ENCODE results near the gene CSTF2T.

The CSTF2T gene

DNA sequence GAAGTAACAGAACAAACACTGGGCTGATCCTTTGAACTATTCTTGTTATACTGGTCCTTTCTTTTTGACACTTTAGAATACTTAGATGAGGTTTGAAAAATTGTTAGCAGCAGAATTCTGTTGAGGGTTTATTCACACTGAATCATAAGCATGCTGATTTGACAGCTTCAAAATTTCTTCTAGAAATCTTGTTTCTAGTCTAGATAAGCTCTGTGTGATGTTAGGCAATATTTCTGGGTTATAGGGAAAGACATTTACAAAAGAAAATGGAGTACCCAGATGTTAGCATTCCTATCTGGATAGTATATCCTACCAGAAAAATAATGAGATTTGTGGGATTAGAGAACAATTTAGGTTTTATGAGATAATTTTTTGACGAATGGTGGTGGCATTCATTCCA, 12.1 kb downstream of the CSTF2T start:
- in situ Hi-C loops (cut with HindIII; ENCODE audit: low pct_unique_long_range_greater_than_20kb, low sequenced_read_pairs): no loop called here
- DNase-seq (ENCODE audit: low read depth in 1 of 2, low spot score in 1 of 2): no peak

DNA sequence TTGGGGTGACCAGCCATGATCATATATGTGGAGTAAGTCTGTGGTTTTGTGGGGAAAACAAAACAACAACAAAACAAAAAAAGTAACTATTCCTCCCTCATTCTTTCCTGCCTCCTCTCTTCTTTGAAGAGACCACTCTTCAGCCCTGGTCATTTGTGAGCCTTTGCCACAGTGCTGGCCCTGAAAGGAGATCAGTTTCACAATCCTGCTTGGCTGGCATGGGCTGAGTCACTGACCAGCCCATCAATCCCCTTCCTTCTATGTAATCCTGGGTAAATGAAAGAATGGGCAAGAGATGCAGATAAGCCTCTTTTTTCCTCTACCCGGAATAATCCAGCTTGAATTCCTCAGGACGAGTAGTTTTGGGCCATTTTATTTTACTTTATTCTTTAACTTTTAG, 13.6 kb downstream of the CSTF2T start:
- in situ Hi-C loops (cut with HindIII; ENCODE audit: low pct_unique_long_range_greater_than_20kb, low sequenced_read_pairs): no loop called here
- no peak for DNase-seq (ENCODE audit: low read depth in 1 of 2, low spot score in 1 of 2)
- no peak for TF ChIP-seq JUND (IDR thresholded peaks at IDR 0.05; ENCODE audit: low read depth)

More for the DNA sequence above, 12.1 kb downstream of the CSTF2T start:
- TF ChIP-seq JUND (IDR thresholded peaks at IDR 0.05; ENCODE audit: low read depth): no peak

DNA sequence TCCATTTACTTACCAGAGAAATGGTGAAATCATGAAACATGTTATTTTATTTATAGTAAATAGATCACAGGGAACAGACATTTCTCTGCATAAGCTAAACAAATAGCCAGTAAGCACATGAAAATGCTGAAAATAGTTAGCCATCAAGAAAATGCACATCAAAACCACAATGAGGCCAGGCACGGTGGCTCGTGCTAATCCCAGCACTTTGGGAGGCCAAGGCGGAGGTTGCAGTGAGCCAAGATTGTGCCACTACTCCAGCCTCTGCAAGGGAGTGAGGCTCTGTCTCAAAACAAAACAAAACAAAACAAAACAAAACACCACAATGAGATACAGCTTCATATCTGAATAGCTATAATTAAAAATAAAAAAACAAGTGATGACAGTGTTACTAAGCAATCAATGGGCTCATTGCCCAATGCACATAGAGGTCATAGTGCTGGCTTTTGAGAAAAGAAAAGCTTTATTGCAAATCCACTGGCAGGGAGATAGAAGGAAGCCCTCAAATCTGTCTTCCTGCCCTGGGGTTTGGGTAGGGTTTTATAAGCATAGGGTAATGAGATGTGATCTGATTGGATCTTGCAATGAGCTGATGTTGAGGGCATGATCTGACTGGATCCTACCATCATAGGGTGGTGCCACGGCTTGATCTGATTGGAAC, 16.2 kb downstream of the CSTF2T start:
- in situ Hi-C loops (cut with HindIII; ENCODE audit: low pct_unique_long_range_greater_than_20kb, low sequenced_read_pairs): no loop called here
- peak in 1 of 2 experiments; percentile 48 for DNase-seq (ENCODE audit: low read depth in 1 of 2, low spot score in 1 of 2)

DNA sequence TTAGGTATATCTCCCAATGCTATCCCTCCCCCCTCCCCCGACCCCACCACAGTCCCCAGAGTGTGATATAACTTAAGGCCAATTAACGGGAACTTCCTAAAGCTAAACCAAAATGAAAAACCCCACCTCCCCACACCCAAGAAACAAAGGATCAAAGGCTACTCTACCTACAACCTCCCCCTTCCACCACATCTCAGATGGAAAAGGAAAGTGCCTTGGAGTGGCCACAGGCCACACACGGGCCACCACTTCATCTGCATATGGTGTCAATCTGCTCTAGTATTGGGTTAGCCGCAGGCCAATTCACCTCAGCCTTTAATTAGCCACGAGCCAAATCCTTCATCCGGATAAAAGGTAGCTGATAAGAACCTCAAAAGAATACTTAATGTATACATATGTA, 19.6 kb downstream of the CSTF2T start:
- in situ Hi-C loops (cut with HindIII; ENCODE audit: low pct_unique_long_range_greater_than_20kb, low sequenced_read_pairs): no loop called here
- DNase-seq (ENCODE audit: low read depth in 1 of 2, low spot score in 1 of 2): no peak
- TF ChIP-seq JUND (IDR thresholded peaks at IDR 0.05; ENCODE audit: low read depth): no peak

More for the DNA sequence above, 16.2 kb downstream of the CSTF2T start:
- TF ChIP-seq JUND (IDR thresholded peaks at IDR 0.05; ENCODE audit: low read depth): no peak

DNA sequence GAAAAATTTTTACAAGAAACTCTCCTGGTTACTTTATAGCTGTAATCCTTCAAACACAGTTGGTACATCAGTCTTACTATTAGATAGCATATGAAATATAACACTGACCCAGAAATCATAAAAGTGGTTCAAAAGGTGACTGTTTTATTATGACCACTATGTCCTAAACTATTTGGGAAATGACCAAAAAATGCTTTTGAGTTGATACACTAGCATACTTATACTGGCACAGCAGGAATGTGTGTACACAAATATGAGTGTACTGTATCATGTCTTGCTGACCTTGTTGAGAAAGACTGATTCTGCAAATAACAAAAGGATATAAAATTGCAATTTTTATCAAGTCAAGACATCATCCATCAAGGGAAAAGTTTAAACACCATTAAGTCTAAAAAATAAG, 24.3 kb downstream of the CSTF2T start:
- in situ Hi-C loops (cut with HindIII; ENCODE audit: low pct_unique_long_range_greater_than_20kb, low sequenced_read_pairs): no loop called here
- DNase-seq (ENCODE audit: low read depth in 1 of 2, low spot score in 1 of 2): no peak
- no peak for TF ChIP-seq JUND (IDR thresholded peaks at IDR 0.05; ENCODE audit: low read depth)

DNA sequence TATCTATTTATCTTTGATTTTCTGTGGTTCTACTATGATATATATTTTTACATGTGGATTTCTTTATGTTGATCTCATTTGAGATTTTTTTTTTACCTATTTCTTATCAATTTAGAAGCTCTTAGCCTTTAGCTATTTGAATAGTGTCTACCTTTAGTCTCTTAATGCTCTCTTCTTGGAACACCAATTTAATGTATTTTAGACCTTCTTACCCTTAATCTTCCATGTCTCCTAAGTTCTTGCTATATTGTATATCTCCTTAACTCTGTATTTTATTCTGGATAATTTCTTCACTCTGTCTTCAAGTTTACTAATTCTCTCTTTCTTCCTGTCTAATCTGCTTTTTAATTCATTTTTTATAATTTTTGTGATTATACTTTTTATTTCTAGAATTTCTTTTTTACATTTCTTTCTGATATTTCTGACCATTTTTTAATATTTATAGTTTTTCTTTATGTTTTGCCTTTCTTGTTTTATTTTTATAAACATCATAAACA, 27.3 kb downstream of the CSTF2T start:
- DNase-seq (ENCODE audit: low read depth in 1 of 2, low spot score in 1 of 2): no peak
- in situ Hi-C loops (cut with HindIII; ENCODE audit: low pct_unique_long_range_greater_than_20kb, low sequenced_read_pairs): no loop called here
- no peak for TF ChIP-seq JUND (IDR thresholded peaks at IDR 0.05; ENCODE audit: low read depth)

DNA sequence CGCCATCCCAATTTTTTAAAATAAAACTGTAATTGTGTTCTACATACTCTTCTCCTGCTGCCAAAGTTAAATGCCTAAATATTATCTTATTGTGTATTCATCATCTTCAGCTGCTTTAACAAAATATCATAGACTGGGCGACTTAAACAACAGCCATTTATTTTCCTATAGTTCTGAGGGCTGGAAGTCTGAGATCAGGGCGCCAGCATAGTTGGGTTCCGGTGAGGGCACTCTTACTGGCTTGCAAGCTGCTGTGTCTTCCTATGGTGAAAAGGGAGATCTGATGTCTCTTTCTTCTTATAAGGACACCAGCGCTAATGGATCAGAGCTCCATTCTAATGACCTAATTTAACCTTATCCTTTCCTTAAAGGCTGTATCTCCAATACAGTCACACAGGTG, 30.4 kb downstream of the CSTF2T start:
- no peak for TF ChIP-seq JUND (IDR thresholded peaks at IDR 0.05; ENCODE audit: low read depth)
- no peak for DNase-seq (ENCODE audit: low read depth in 1 of 2, low spot score in 1 of 2)
- in situ Hi-C loops (cut with HindIII; ENCODE audit: low pct_unique_long_range_greater_than_20kb, low sequenced_read_pairs): no loop called here

DNA sequence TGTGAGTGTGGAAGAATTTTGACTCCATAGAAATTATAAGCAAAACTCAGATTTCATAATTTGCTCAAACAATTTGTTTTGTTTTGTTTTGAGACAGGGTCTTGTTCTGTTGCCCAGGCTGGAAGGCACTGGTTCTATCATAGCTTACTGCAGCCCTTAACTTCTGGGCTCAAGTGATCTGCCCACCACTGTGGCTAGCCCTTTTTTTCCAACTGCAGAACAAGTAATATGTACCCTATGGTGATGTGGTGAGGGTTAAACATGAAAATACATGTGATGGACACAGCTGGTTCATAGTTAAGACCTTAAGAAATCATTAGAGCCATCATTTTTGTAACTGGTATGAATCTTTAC, 31.1 kb downstream of the CSTF2T start:
- in situ Hi-C loops (cut with HindIII; ENCODE audit: low pct_unique_long_range_greater_than_20kb, low sequenced_read_pairs): no loop called here
- no peak for TF ChIP-seq JUND (IDR thresholded peaks at IDR 0.05; ENCODE audit: low read depth)
- no peak for DNase-seq (ENCODE audit: low read depth in 1 of 2, low spot score in 1 of 2)

DNA sequence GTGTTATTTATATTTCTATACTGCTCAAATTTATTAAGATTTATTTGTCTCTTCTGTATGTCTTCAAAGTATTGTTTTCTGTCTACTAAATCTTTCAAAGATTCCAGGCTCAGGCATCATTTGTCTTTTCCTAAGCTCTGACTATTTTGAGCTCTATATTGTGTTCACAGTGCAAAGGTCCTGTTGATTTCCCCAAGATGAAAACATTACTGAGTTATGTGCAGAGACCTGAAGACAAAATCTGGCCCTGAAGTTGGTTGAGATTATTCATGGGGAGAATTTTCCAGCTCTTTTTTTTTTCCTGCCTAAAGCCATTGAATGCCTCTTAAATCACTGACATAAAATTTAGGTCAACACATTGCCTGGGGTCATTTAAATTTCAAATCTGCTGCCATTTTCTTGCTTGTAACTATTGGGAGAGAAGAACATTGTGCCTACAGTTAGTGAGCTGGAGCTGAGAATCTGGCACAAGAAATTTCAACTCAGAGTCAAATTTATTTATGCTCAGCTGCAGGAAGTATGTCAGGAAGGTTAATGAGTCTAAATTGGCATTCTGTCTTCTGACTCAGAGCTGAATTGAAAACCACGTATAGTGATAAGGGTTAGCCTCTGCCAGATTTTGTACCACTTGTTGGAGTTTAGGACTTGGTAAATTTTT, 31.6 kb downstream of the CSTF2T start:
- no peak for TF ChIP-seq JUND (IDR thresholded peaks at IDR 0.05; ENCODE audit: low read depth)
- in situ Hi-C loops (cut with HindIII; ENCODE audit: low pct_unique_long_range_greater_than_20kb, low sequenced_read_pairs): no loop called here
- peak in 1 of 2 experiments; percentile 11 for DNase-seq (ENCODE audit: low read depth in 1 of 2, low spot score in 1 of 2)

DNA sequence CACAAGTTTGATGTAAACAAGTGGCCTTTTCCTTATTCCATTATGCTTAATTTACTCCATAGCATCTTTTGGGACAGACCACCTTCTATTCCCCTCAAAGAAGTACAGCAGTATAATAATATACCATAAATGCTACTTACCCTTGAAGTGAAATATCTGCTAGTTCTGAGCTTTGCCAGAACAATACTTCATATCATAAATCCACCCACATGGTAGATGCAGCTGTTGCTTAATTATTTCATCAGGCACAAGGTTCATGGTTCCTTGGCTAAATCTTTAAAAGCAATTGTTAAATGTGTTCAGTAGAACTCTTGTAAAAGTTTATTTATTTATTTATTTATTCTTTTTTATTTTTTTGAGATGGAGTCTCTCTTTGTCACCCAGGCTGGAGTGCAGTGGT, 32.9 kb downstream of the CSTF2T start:
- DNase-seq (ENCODE audit: low read depth in 1 of 2, low spot score in 1 of 2): no peak
- in situ Hi-C loops (cut with HindIII; ENCODE audit: low pct_unique_long_range_greater_than_20kb, low sequenced_read_pairs): no loop called here
- TF ChIP-seq JUND (IDR thresholded peaks at IDR 0.05; ENCODE audit: low read depth): no peak

DNA sequence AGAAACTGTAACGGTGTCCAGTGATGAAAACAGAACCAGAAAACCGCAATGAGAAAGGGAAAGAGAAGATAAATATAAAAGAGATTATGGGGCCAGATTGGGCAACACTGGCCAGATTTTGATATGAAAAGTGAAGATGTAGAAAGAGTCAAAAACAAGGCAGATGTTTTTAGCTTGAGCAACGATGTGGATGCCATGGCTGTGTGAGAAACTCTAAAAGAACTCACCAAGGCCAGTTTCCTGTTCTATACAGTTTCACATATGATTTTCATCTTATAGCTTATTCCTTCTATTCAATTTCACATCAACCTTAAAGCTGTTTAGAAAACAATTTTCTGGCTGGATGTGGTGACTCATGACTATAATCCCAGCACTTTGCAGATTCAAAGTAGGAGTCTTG, 36.3 kb downstream of the CSTF2T start:
- in situ Hi-C loops (cut with HindIII; ENCODE audit: low pct_unique_long_range_greater_than_20kb, low sequenced_read_pairs): no loop called here
- DNase-seq (ENCODE audit: low read depth in 1 of 2, low spot score in 1 of 2): no peak
- TF ChIP-seq JUND (IDR thresholded peaks at IDR 0.05; ENCODE audit: low read depth): no peak

DNA sequence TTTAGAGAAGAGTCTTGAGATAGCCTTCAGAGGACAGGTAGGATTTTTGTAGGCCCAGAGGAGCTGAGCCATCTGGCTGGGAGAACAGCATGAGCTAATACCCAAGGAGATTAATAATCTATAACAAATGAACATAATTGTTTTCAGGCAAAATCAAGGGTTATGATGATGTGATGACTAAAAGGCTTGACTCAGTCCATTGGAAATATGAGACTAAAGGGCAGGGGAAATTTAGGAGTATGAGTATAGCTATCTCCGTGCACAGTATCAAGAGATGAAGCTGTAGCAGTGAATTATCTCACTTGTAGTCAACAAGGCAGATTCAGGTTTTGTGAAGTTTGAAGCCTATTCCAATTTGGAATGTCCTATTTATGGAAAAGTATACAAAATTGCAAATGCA, 40.1 kb downstream of the CSTF2T start:
- in situ Hi-C loops (cut with HindIII; ENCODE audit: low pct_unique_long_range_greater_than_20kb, low sequenced_read_pairs): no loop called here
- no peak for TF ChIP-seq JUND (IDR thresholded peaks at IDR 0.05; ENCODE audit: low read depth)

DNA sequence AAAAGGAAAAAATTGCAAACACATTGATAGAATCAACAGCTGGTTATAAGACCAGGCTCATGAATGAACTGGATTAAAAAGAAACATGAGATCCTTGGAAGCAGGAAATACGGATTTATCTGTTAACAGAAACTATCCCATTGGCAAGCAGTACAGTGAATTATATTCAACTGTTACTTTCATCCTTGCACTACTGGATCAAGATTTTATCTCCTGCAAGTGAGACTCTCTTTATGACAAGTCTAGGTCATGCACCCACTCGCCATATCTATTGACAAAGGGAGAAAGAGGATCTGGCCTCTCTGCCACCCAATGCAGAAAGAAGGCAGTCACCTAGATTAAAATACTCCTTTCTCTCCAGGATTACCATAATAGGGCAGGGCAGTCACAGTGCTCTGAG, 41.4 kb downstream of the CSTF2T start:
- no peak for TF ChIP-seq JUND (IDR thresholded peaks at IDR 0.05; ENCODE audit: low read depth)
- DNase-seq (ENCODE audit: low read depth in 1 of 2, low spot score in 1 of 2): no peak
- in situ Hi-C loops (cut with HindIII; ENCODE audit: low pct_unique_long_range_greater_than_20kb, low sequenced_read_pairs): no loop called here

More for the DNA sequence above, 40.1 kb downstream of the CSTF2T start:
- no peak for DNase-seq (ENCODE audit: low read depth in 1 of 2, low spot score in 1 of 2)

Data from T47D (cell line).